Mesendoderm (in vitro differentiated cells): ENCODE results near the gene RCHY1.
A peak's percentile ranks its signal among the peaks of the same experiment; 100 is the strongest.

Experiments used
- DNase-seq: peaks from one replicate; pipeline ENCODE4 v3.0.0; 2013
- H2AK5ac ChIP-seq: 2 replicates; pipeline ENCODE4 v1.6.1; 2013; ENCODE audit warnings: low read length, inconsistent platforms
- H2BK120ac ChIP-seq: 2 replicates; pipeline ENCODE4 v1.6.1; 2013; ENCODE audit warnings: low read depth, mild to moderate bottlenecking, low read length, moderate library complexity, mixed read lengths
- H2BK15ac ChIP-seq: replicated peaks from 2 replicates; pipeline ENCODE4 v1.6.1; 2013; ENCODE audit warnings: low read depth, mild to moderate bottlenecking, moderate library complexity
- H2BK5ac ChIP-seq: 2 replicates; pipeline ENCODE4 v1.6.1; 2013; ENCODE audit warnings: low read length, inconsistent platforms
- H3K18ac ChIP-seq: 2 replicates; pipeline ENCODE4 v1.6.1; 2013; ENCODE audit warnings: mild to moderate bottlenecking, low read length, mixed read lengths
- H3K23ac ChIP-seq: one replicate; pipeline ENCODE4 v1.6.1; 2013; ENCODE audit warnings: low read length
- H3K27ac ChIP-seq: 2 replicates; pipeline ENCODE4 v1.5.1; 2013; ENCODE audit warnings: low read depth, mild to moderate bottlenecking, inconsistent platforms, low read length, moderate library complexity
- H3K27me3 ChIP-seq: 2 replicates; pipeline ENCODE4 v1.6.1; 2013; ENCODE audit warnings: low read length, control low read depth, mild to moderate bottlenecking, inconsistent platforms; ENCODE audit not compliant: insufficient read depth, poor library complexity
- H3K36me3 ChIP-seq: 2 replicates; pipeline ENCODE4 v1.6.1; 2013; ENCODE audit warnings: low read length, inconsistent platforms; ENCODE audit not compliant: control insufficient read depth, insufficient read depth
- H3K4ac ChIP-seq: one replicate; pipeline ENCODE4 v1.6.1; 2013; ENCODE audit warnings: low read depth, mild to moderate bottlenecking, low read length, moderate library complexity
- H3K4me1 ChIP-seq: 2 replicates; pipeline ENCODE4 v1.6.1; 2013; ENCODE audit warnings: low read depth, low read length, inconsistent platforms; ENCODE audit not compliant: control insufficient read depth
- H3K4me2 ChIP-seq: 2 replicates; pipeline ENCODE4 v1.6.1; 2013; ENCODE audit warnings: low read length
- H3K4me3 ChIP-seq: 2 replicates; pipeline ENCODE4 v1.5.1; 2013; ENCODE audit warnings: mild to moderate bottlenecking, low read length
- H3K56ac ChIP-seq: one replicate; pipeline ENCODE4 v1.6.1; 2013; ENCODE audit warnings: low read length
- H3K79me1 ChIP-seq: 2 replicates; pipeline ENCODE4 v1.6.1; 2013; ENCODE audit warnings: low read length, inconsistent platforms
- H3K79me2 ChIP-seq: 2 replicates; pipeline ENCODE4 v1.6.1; 2013; ENCODE audit warnings: mild to moderate bottlenecking, low read length; ENCODE audit not compliant: control insufficient read depth, insufficient read depth
- H3K9ac ChIP-seq: 2 replicates; pipeline ENCODE4 v1.6.1; 2013; ENCODE audit warnings: low read length, inconsistent platforms
- H4K5ac ChIP-seq: one replicate; pipeline ENCODE4 v1.6.1; 2013; ENCODE audit warnings: low read length
- H4K8ac ChIP-seq: one replicate; pipeline ENCODE4 v1.6.1; 2013; ENCODE audit warnings: low read depth, mild to moderate bottlenecking, control low read depth, low read length, moderate library complexity
- WGBS: extraction: QIAGEN DNeasy Blood & Tissue Kit; methylation state at CpG from one replicate; pipeline ENCODE4 v1.1.7; 2013; ENCODE audit warnings: low lambda C conversion rate, missing lambda C conversion rate; ENCODE audit not compliant: insufficient coverage; ENCODE audit errors: extremely low coverage; 5-methylcytosine and 5-hydroxymethylcytosine counted together

RCHY1 gene

DNA sequence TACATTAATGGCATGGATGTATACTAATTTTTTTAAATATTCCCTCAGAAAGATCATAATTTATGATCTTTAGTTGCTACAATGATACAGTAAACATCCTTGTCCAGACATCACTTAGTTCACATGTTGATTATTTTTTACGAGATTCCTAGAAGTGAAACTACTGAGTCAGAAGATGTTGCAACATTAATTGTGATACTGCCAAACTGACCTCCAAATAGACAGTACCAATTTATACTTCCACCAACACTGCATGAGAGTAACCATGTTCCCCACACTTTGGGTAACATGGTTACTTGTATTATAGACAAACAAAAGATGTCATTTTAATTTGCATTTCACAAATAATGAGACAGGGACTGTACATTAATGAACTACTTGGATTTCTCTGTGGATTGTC lies 19.6 kb downstream of the RCHY1 start:
- H3K4ac ChIP-seq: no peak overlapping the region
- H3K36me3 ChIP-seq: no peaks in the 10 kb centered on the region
- H3K79me1 ChIP-seq: peaks cover 8% of the 10 kb centered on the region
- no peak overlapping the region for H3K4me3 ChIP-seq
- no peaks in the 10 kb centered on the region for H3K4me1 ChIP-seq
- no peak overlapping the region for H3K27ac ChIP-seq
- no CpG with 5 or more reads among the region's 1 CpG for WGBS
- no peak overlapping the region for H2BK5ac ChIP-seq
- no peak overlapping the region for H3K23ac ChIP-seq
- no peak overlapping the region for H4K8ac ChIP-seq
- DNase-seq: no peak
- no peak overlapping the region for H3K4me2 ChIP-seq
- H3K18ac ChIP-seq: no peak overlapping the region
- no peaks in the 10 kb centered on the region for H3K27me3 ChIP-seq
- no peak overlapping the region for H2BK120ac ChIP-seq
- H4K5ac ChIP-seq: no peak overlapping the region
- no peak overlapping the region for H2AK5ac ChIP-seq
- H3K56ac ChIP-seq: no peak overlapping the region
- H3K9ac ChIP-seq: no peak overlapping the region
- peaks cover 4% of the 10 kb centered on the region for H3K79me2 ChIP-seq
- no peak overlapping the region for H2BK15ac ChIP-seq

DNA sequence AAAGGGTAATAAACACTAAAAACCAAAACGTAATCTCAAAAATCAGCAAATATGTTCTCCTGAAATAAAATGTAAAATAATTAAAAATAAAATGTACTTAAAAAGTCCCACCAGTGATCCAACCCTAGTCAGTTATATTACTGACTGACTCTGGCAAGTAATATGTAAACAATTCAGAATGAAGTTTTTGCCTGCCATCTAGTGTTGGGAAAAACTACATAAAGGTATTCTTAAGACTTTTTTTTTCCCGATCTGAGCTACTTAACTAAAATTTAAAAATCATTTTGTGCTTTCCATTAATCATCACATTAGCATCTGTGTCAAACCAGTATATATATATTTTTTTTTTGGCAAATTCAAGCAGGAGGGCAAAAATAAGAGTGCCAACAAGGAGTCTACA lies 24.0 kb downstream of the RCHY1 start:
- Histone ChIP-seq H2BK15ac (no peak overlapping the region), H3K4me1 (no peaks in the 10 kb centered on the region), H3K18ac (no peak overlapping the region), H2BK5ac (no peak overlapping the region), H4K5ac (no peak overlapping the region), H4K8ac (no peak overlapping the region), H3K79me2 (no peaks in the 10 kb centered on the region), H3K79me1 (no peaks in the 10 kb centered on the region), H3K4ac (no peak overlapping the region), H3K9ac (no peak overlapping the region), H3K27ac (no peak overlapping the region), H2BK120ac (no peak overlapping the region), H3K4me3 (no peak overlapping the region), H2AK5ac (no peak overlapping the region), H3K56ac (no peak overlapping the region), H3K27me3 (no peaks in the 10 kb centered on the region), H3K23ac (no peak overlapping the region), H3K36me3 (no peaks in the 10 kb centered on the region), H3K4me2 (no peak overlapping the region)
- no CpG with 5 or more reads among the region's 2 CpGs for WGBS
- DNase-seq: peak; percentile 10

DNA sequence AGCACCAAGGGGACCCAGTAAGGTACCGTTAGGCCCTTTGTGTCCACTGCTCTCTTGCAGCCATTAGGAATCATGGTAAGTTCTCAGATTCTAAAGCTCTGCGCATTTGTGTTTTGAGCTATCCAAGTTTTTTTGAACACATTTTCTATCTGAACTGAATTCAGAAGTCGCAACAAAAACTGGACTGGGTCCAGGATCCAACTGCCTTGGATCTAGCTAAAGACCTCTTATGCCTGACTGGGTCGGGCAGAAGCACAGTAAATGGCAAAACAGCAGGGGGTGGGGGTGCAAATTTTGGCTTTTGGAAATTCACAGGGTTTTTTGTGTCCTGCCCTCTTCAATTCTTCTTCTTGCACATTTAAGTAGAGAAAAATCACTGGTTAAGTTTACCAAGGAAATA lies 30.0 kb downstream of the RCHY1 start:
- H2BK15ac ChIP-seq: no peak overlapping the region
- H3K23ac ChIP-seq: no peak overlapping the region
- H3K18ac ChIP-seq: no peak overlapping the region
- no peaks in the 10 kb centered on the region for H3K79me2 ChIP-seq
- peaks cover 2% of the 10 kb centered on the region for H3K36me3 ChIP-seq
- no peak overlapping the region for H2BK5ac ChIP-seq
- H3K27me3 ChIP-seq: no peaks in the 10 kb centered on the region
- DNase-seq: no peak
- H3K4me1 ChIP-seq: no peaks in the 10 kb centered on the region
- H2AK5ac ChIP-seq: no peak overlapping the region
- H4K5ac ChIP-seq: no peak overlapping the region
- no peak overlapping the region for H3K56ac ChIP-seq
- no peak overlapping the region for H4K8ac ChIP-seq
- no peak overlapping the region for H3K9ac ChIP-seq
- H3K4me3 ChIP-seq: no peak overlapping the region
- no peak overlapping the region for H3K4ac ChIP-seq
- H3K4me2 ChIP-seq: no peak overlapping the region
- no CpG with 5 or more reads among the region's 4 CpGs for WGBS
- H3K79me1 ChIP-seq: no peaks in the 10 kb centered on the region
- H2BK120ac ChIP-seq: no peak overlapping the region
- no peak overlapping the region for H3K27ac ChIP-seq

DNA sequence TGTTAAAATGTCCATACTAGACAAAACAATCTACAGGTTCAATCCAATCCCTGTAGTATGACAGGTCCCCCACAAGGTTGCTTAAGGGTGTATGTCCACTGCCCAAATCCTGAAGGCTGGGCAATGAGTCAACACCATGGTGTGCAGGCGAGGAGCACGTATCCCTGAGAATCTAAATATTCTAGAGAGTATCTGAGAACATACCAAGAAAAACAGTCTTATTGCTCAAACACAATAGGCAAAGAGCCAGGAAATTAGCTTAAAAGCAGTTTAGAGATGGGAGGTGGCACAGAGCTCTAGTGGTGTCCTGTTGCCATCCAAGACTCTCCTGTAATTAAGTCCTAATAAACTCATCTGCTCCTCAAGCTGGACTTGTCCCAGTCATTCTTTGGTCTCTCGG lies 37.0 kb downstream of the RCHY1 start:
- Histone ChIP-seq H2BK120ac (no peak overlapping the region), H4K8ac (no peak overlapping the region), H3K4me1 (no peaks in the 10 kb centered on the region), H3K79me1 (no peaks in the 10 kb centered on the region), H2BK15ac (no peak overlapping the region), H2BK5ac (no peak overlapping the region), H3K9ac (no peak overlapping the region), H3K4me2 (no peak overlapping the region), H3K23ac (no peak overlapping the region), H3K4ac (no peak overlapping the region), H3K18ac (no peak overlapping the region), H3K27ac (no peak overlapping the region), H2AK5ac (no peak overlapping the region), H3K4me3 (no peak overlapping the region), H3K36me3 (no peaks in the 10 kb centered on the region), H3K56ac (no peak overlapping the region), H3K79me2 (no peaks in the 10 kb centered on the region), H3K27me3 (no peaks in the 10 kb centered on the region), H4K5ac (no peak overlapping the region)
- no peak for DNase-seq
- no CpG with 5 or more reads among the region's 3 CpGs for WGBS

DNA sequence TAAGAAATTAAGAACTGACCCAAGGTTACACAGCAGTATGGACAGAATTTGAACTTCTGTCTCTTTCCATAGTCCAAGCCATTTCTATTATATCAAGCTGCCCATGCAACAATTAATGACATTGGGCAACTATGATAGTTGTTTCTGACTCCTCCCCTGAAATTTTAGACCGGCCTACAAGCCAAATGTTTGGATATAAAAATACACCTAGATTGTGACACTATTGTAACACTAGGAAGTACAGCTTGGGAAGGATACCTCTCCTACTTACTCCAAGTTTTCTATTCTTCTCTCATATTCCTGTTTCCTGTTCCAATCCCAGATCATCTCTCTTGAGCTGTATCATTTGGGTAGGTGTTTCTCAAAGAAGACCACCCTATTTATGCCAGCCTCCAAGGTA lies 43.5 kb downstream of the RCHY1 start:
- Histone ChIP-seq H3K27ac (no peak overlapping the region), H3K4me2 (no peak overlapping the region), H3K27me3 (no peaks in the 10 kb centered on the region), H4K8ac (no peak overlapping the region), H3K4ac (no peak overlapping the region), H3K36me3 (no peaks in the 10 kb centered on the region), H2AK5ac (no peak overlapping the region), H2BK120ac (no peak overlapping the region), H3K79me1 (no peaks in the 10 kb centered on the region), H3K79me2 (no peaks in the 10 kb centered on the region), H2BK5ac (no peak overlapping the region), H3K56ac (no peak overlapping the region), H3K9ac (no peak overlapping the region), H3K4me3 (no peak overlapping the region), H3K4me1 (no peaks in the 10 kb centered on the region), H3K23ac (no peak overlapping the region), H2BK15ac (no peak overlapping the region), H4K5ac (no peak overlapping the region), H3K18ac (no peak overlapping the region)
- no CpG with 5 or more reads among the region's 1 CpG for WGBS
- no peak for DNase-seq

DNA sequence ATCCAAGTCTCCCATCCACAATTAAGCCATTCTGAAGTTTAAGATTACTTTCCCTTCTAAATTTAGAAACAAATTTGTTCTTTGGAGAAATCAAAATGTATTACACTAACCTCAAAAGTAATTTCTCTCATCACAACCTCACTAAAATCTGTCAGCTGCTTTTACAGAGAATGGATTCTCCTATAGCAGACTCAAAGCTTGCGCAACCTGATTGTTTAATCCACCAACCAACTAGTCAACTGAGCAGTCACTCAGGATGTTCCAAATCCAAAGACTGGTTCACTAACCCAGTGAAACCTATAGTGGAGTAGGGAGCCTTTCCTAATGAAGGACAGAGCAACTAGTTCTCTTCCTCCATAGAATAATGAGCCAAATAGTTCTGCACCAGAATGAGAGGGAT lies 44.3 kb downstream of the RCHY1 start:
- Histone ChIP-seq H2AK5ac (no peak overlapping the region), H3K4ac (no peak overlapping the region), H3K27ac (no peak overlapping the region), H3K4me3 (no peak overlapping the region), H2BK15ac (no peak overlapping the region), H2BK5ac (no peak overlapping the region), H3K79me1 (no peaks in the 10 kb centered on the region), H3K79me2 (no peaks in the 10 kb centered on the region), H2BK120ac (no peak overlapping the region), H3K18ac (no peak overlapping the region), H3K23ac (no peak overlapping the region), H3K4me2 (no peak overlapping the region), H3K27me3 (no peaks in the 10 kb centered on the region), H3K9ac (no peak overlapping the region), H4K8ac (no peak overlapping the region), H3K4me1 (no peaks in the 10 kb centered on the region), H4K5ac (no peak overlapping the region), H3K56ac (no peak overlapping the region), H3K36me3 (no peaks in the 10 kb centered on the region)
- no CpG with 5 or more reads among the region's 1 CpG for WGBS
- DNase-seq: no peak
